ENCODE data around the gene CMC1.
"Not testable (repeated sequence)": the region's sequence is repeated elsewhere in the genome, so short reads cannot be mapped to it uniquely, and the experiment has no call there.

Gene CMC1, protein sequence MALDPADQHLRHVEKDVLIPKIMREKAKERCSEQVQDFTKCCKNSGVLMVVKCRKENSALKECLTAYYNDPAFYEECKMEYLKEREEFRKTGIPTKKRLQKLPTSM

DNA sequence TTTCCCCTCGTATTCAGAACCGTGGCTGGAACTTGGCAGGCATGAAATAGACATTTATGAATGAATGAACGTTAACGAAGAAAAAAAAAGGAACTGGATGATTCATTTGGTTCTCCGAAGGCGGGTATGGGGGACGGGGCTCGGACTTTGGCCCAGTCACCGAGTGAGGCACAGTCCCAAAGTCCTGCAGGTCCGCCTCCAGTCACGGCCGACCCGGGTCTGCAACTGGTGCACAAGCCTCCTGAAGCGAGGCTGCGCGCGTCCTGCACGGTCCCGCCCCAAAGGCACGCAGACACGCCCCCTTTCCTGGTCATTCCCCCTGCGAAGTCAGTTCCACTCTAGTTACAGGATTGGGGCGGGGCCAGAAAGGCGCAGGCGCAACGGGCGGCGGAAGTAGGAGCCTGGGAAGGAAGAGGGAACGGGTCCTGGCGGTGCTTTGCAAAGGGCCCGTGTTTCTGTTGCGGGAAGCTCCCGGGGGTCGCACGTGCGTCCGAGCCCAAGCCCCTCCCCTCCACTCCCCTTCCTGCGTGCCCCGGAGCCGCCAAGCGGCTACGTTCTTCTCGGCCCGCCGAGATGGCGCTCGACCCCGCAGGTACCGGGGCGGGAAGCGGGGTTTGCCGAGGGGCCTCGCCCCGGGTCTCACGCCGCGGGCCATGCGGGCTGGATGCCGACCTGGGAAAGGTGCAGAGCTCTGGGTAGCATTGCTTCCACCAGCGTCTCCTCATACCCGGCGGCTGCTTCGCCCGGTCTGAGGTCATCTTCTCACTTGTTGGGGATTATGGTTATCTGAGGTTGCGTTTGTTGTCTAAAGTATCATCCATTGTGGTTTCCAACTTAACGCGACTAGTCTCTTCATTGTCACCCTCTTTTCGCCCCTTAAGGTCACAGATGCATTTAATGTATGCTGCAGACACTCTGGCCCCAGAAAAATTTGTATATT is at the start of gene CMC1:
TSS of gene CMC1 (plus strand) at position 399 of the 940 bp plus-strand sequence. CDS start at position 574, 175 bp downstream.
- peak; percentile 91 for DNase-seq

DNA sequence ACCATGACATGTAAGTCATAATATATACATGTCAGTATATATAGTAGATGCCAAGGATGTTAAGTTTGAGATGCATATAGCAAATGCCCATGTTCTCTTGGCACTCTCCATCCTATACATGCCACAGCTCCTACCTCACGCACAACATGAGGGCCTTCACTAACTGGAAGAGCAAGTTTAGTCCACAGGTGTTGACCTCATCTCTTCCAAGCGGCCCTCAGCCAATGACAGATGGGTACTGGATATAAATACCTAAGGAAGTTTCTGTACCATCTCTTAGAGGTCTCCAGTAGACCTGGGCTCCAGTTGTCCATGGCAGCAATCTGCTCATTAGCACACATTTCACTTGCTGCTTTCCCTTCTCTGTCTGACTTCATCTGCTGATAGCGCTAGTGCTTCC is 43.3 kb upstream of the CMC1 start:
- peak; percentile 4 for DNase-seq

DNA sequence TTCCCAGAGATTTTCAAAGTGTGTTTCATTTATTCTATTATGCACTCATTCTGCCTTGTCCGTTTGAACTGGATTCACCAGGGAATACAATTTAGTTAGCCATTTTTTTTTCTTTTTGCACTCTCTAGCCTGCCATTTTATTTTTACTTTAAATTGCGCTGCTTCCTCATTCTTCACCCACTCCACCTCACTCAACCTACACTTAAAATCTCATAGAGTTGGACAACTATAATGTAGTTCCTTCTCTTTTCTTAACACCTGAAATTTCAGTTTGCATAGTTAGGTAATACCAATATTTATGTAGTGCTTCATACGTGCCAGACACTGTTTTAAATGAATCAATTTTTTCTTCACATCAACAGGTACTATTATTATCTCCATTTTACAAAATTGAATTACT is 42.4 kb upstream of the CMC1 start:
- DNase-seq = no peak

DNA sequence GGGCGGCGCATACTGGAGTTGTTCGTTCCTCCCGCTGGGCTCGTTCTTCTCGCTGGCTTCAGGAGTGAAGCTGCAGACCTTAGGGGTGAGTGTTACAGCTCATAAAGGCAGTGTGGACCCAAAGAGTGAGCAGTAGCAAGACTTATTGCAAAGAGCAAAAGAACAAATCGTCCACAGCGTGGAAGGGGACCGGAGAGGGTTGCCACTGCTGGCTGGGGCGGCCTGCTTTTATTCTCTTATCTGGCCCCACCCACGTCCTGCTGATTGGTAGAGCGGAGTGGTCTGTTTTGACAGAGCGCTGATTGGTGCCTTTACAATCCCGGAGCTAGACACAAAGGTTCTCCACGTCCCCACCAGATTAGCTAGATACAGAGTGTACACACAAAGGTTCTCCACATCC is 41.8 kb upstream of the CMC1 start:
- DNase-seq = not testable (repeated sequence)

DNA sequence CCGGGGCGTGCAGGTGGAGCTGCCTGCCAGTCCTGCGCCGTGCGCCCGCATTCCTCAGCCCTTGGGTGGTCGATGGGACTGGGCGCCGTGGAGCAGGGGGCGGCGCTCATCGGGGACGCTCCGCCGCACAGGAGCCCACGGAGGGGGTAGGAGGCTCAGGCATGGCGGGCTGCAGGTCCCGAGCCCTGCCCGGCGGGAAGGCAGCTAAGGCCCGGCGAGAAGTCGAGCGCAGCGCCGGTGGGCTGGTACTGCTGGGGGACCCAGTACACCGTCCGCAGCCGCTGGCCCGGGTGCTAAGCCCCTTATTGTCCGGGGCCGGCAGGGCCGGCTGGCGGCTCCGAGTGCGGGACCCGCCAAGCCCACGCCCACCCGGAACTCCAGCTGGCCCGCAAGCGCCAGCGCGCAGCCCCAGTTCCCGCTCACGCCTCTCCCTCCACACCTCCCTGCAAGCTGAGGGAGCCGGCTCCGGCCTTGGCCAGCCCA is 41.0 kb upstream of the CMC1 start:
- not testable (repeated sequence) for DNase-seq

DNA sequence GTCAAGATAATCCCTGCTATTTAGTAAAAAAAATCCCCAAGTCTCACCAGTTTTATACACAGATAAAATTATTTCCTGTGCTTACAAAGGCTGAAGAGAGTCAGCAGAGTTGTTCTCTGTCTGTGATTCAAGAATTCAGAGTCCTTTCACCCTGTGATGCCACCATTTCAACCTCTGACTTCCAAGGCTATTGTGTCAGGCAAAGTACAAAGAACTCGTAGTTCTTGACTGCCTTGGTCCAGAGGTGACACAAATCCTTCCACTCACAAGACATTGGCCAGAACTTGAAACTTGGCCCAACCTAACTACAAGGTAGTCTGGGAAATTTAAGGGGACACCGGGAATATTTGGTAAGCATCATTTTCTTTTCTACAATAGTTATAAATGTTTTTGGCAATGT is 34.9 kb upstream of the CMC1 start:
- DNase-seq = no peak

DNA sequence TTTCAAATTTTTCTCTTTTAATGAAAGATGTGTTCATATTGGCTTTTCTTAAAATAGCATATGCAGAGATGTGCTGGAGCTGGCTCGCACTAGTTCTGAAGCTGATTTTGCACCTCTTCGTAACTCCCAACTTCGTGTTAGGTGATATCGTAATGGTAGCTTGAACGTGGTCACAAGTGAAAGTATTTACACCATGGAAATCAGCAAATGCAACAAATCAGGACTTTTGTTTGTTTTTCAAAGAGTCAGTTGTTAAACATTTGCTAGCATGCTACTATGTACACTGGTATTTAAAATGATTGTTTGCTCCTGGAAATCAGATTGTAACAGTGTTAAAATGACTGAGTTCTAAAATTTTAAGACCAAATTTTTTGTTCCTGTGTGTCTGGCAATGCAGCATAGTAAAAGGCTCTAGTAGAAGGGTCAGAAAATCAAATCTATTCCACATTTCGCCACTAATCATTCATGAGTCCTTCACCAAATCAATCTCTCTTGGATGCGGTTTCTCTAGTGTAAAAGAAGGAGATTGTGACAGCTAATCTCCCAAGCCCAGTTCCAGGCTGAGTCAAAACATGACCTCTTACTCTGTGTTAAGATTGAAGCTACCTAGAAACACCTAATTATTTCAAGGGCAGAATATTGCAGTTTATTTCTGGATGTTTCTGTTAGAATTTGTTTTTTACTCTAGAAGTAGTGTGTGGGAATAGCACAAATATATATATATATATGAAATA is 34.3 kb upstream of the CMC1 start:
- no peak for DNase-seq

DNA sequence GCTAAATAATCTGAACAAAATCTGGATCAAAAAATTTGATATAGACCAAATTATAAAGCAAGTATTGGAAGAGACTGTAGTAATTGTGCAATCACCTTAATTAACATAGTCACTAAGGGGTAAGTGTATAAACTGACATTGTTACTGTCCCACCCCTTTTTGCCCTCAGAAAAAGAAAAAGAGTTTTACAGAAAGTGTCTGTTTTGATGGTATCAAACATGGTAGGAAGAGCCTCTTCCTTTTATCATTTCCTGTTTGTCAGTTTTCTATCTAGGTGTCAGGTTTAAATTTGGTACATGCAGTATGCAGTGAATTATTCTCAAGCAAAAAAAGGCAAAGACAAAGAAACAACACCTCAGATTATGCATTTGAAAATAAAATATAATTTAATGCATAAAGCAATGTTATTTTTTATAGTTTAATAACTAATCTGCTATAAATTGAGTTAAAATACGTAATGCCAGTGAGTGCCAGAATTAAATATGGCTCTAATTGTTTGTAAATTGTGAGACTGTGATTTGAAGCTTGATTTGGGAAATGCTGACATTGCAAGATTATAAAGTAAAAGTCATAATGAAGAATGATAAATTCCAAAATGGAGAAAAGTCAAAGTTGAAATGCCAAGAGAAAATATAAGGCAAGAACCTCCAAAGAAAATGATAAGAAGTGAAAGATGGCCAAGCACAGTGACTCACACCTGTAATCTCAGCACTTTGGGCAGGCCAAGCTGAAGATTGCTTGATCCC is 30.3 kb upstream of the CMC1 start:
- no peak for DNase-seq

DNA sequence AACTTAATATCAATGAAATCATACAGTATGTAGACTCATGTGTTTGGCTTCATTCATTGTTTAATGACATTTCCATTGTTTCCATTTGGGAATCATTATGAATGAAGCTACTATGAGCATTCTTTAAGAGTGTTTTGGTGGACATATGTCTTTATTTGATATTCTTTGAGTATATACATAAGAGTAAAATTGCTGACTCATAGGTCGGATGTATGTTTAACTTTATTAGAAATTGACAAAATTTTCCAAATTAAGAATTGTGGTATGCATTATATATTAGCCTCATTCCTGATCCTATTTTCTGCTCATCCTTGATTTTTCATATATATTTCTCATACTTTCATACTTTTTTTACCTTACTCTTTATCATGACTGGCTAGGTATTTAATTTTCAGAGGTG is 28.7 kb upstream of the CMC1 start:
- DNase-seq = no peak

DNA sequence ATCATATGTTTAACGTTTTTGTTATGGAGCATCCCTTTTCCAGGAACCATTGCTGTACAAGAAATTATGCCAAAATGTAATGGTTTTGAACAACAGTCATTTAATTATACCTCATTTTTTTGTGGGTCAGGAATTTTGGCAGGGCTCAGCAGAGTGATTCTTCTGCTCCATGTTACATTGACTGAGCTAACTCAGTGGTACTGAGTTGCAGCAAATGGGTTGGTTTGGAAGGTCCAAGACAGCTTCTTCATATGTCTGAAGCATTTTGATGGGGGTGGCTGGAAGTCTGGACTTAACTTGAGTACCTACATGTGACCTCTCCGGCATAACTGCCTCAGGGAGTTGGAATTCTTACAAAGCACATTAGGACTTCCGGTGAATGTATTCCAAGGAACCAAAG is 26.0 kb upstream of the CMC1 start:
- no peak for DNase-seq

DNA sequence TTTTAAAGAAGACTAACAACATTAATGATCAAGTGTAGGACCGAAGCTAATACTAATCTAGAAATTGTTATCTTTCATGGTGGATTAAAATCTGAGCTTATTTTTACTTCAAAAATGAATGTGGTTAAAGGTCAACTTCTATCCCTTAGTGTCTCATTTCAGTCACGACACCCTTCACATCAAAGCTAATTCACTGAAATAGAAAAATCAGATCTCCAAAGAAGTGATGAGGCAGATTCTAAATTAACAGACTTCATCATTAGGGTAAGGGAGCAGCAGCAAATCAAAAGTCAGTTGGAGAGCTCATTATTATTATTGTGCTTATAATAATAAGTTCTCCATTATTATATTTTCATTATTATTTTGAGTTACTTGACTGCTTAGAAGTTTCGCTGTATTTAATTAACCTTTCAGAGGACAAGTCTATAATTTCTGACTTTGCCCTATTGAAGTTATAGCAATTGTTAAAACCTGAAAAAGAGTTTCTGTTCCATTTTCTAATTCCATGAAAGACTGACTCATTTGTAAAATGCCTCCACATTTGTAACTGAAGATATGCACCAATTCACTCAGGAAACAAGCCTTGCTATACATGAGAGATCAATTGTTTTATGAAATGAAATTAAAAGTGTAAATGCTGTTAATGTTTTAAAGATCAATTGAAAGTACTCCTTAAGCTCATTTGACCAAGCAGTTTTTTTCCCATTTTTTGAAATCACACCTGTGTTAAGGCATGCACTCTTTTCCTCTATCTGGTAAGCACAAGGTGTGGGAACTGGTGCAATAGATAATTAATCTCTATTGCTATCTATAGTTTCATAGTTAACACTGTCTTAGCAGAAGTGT is 23.1 kb upstream of the CMC1 start:
- no peak for DNase-seq

DNA sequence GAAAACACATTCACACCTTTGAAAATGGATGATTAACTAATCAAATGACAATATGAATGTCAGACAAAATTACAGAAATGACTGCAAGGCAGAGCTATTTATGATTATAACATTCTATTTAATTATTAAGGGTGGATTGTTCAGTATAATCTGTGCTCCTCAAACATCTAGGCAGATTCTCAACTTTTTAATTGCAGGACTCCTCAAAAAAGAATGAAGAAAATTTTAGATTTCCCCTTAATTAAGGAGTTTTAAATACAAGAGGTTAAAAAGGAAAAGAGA is 22.6 kb upstream of the CMC1 start:
- no peak for DNase-seq

DNA sequence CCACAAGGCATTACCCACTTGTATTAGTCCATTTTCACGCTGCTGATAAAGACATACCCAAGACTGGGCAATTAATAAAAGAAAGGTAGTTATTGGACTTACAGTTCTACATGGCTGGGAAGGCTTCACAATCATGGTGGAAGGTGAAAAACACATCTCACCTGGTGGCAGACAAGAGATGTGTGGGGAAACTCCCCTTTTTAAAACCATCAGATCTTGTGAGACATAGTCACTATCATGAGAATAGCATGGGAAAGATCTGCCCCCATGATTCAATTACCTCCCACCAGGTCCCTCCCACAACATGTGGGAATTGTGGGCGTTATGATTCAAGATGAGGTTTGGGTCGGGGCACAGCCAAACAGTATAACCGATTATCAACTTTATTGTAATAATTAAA is 17.0 kb upstream of the CMC1 start:
- no peak for DNase-seq

DNA sequence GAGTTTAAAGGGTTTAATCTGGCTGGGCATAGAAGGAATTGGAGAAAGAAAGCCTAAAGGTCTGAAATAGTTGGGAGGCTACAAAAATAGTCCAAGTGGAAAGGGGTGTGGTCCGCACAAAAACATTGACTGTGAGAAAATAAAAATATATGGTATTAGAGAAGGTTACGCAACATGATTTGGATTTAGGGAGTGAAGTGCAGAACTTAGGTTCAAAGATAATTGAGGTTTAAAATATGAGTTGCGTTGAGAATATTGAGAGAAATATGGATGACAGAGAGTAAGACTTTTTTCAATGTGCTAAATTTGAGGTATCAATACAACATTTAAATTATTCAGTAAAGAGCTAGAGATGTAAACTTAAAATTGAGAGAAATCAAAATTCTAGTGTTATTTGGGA is 15.4 kb upstream of the CMC1 start:
- no peak for DNase-seq

DNA sequence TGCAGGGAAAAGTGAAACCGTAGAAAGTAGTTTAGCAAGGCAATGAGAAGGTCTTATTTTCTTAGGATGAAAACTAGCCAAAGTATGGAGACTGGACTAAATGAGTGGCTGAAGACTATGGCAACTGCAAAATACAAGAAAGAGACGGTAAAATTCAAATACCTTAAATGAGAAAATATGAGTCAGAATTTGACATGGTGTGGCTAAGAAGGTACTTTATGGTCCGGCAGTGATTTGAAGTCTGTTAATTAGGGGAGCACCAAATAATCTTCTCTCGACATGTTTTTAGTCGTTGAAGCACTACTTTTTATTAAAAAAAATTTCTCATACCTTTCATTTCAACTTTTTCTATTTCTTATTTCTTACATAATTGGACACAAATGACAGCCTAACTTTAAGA is 12.8 kb upstream of the CMC1 start:
- DNase-seq = no peak

DNA sequence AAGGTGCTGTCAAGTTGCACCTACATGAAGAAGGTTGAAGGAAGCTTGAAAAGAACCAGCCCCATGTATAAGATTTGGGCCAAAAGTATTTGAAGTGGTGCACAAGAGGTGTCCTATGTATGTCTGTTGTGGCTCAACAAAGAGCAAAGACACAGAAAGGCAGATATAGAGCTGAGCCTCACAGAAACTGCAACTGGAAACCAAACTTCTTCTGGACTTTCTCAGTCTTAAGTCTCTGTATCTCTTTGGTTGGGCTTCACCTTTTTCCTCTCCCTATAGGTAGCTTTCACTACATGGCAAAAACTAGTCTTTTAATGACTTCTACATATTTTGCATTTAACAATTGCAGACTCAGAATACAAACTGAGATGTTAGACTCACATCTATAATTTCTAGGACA is 8.8 kb upstream of the CMC1 start:
- DNase-seq = no peak

DNA sequence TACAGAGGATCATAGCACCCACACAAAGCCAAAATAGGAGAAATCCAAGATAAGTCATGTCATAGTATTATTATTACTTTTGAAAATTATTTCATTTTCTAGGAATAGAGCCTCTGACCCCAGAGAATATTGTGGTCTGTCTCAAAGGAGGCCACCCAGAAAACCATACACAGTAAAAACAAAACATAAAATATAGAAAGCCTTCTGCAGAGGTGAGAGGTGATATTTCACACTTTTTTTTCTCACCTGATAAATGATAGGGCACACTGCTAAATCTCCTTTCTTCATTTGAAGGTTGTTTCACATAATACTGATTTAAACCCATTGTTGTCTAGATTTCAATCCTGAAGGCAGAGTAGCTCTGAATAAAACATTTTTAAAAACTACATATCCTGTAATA is 7.0 kb upstream of the CMC1 start:
- DNase-seq = no peak

DNA sequence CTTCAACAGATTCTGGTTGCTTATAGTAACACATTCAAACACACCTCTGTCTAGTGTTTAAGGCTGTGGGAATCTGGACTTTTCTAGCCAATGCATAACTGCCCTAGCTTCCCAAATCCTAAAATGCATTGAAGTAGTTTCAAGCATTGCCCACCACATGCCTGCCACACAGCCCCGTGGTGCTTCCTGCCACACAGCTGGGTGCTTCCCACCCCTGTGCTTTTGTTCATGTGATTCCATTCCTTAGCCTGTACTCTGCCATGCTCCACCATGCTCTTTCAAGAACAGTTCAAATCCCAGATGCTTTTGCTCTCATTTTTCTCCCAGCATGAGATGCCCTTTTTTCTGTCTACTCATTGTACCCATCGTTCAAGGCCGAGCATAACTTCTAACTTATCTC is 2.3 kb upstream of the CMC1 start:
- no peak for DNase-seq

DNA sequence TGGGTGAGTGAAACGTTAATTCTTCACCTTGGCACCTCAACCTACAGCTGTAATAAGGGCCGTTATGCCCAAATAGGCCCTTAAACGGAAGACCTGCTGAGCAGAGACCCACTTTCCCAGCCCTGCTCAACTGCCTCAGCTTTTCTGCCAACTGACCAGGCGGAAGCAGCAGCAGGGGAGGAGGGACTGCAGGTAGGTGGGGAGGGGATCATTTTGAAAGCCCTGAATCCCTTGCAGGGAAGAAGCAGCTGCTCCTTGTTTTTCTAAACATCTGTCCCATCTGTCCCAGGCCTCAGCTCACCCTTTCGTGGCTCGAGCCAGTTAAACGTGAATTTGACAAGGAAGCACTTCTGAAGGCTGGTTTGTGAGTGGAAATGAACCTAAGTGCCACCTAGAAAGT is 978 bp upstream of the CMC1 start:
- peak; percentile 12 for DNase-seq

DNA sequence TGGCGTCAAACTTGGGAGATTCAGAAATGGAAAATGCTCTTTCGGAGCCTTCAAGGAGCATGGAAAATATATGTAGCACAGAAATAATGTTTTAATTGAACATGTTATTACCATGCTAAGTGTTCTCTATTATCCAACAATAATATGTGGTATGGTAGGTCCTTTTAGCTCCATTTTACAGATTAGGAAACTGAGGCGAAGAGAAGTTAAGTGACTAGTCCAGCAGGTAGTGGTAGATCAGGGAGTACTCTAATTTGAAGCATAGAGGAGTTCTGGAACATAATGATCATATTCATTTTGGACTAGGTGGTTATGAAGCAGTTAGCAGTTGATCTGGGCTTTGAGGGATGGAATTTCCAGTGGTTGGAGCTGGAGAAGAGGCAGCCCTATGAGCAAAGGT is 1.1 kb downstream of the CMC1 start:
- no peak for DNase-seq

DNA sequence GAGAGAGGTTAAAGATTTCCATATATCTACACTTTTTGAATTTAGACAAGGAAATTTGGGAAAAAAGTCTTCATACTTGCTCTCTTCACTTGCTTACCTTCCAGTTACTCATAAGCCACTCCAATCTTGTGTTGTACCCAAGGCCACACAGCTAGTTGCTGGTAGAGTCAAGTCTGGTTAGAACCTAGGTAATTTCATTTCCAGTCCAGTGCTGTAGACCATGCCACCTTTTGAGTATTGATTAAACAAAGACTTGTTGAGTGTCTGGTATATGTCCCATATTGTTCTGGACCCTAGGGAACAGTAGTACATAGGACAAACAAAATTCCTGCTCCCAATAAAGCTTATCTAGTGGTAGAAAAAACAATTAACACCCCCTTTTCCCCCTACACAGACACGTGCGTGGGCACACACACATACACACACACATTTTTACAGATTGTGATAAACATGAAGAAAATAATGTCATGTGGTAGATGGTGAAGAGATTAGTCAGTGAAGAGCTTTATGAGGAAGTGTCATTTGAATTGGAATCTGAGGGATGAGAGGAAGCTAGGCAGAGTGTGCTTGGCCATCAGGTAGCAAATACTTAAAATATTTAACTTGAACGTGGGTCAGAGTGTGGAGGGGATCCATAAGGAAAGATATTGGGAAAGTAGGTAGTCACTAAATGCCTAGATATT is 2.1 kb downstream of the CMC1 start:
- DNase-seq = no peak

DNA sequence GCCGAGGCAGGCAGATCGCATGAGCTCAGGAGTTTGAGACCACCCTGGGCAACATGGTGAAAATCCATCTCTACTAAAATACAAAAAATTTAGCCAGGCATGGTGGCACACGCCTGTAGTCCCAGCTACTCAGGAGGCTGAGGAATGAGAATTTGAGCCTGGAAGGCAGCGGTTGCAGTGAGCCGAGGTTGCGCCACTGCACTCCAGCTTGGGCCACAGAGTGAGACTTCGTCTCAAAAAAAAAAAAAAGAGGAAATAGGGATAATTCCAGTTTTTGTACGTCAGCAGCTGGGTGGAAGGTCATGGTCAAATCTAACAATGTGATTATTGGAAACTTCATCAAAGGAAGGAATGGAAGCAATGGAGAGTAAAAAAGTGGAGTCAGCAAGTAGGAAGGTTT is 3.1 kb downstream of the CMC1 start:
- DNase-seq = no peak

Measured in DMS53 (cell line).